HTR-8/SVneo (cell line): ENCODE measurements around the gene PIK3CA.
"Not testable (repeated sequence)": the region's sequence is repeated elsewhere in the genome, so short reads cannot be mapped to it uniquely, and the experiment has no call there.

ENCODE experiments used
- DNase-seq: peaks from one replicate; pipeline ENCODE4 v3.0.0; 2011; ENCODE audit warnings: low spot score, mixed read lengths; ENCODE audit not compliant: insufficient read length
- FAIRE-seq: peaks from 2 replicates; lab custom pipeline; 2011; peaks lifted over from hg19 to GRCh38; lab: Jason Lieb, UNC

The PIK3CA gene

GRCh38 chr3:179192542-179192941 is 44.4 kb downstream of the PIK3CA start:
- FAIRE-seq (no peak), DNase-seq (no peak)

- no peak for DNase-seq
- FAIRE-seq: no peak
Observed at GRCh38 chr3:179194931-179195330, 46.8 kb downstream of the PIK3CA start.

GRCh38 chr3:179196098-179196497 is 47.9 kb downstream of the PIK3CA start:
- DNase-seq (peak; percentile 51), FAIRE-seq (no peak)

GRCh38 chr3:179196700-179197099 is 48.5 kb downstream of the PIK3CA start:
- FAIRE-seq: no peak
- DNase-seq: no peak

GRCh38 chr3:179200790-179201189 is 52.6 kb downstream of the PIK3CA start:
- DNase-seq (no peak), FAIRE-seq (no peak)

GRCh38 chr3:179215550-179215949 is 67.4 kb downstream of the PIK3CA start:
- not testable (repeated sequence) for DNase-seq, FAIRE-seq

- FAIRE-seq, DNase-seq: not testable (repeated sequence)
Observed at GRCh38 chr3:179218213-179218612, 70.1 kb downstream of the PIK3CA start.

- FAIRE-seq (no peak), DNase-seq (no peak)
Observed at GRCh38 chr3:179223548-179223947, 75.4 kb downstream of the PIK3CA start.

- no peak for DNase-seq
- FAIRE-seq: no peak
Observed at GRCh38 chr3:179224584-179224983, 76.4 kb downstream of the PIK3CA start.

GRCh38 chr3:179227349-179227748 is 79.2 kb downstream of the PIK3CA start:
- no peak for DNase-seq
- no peak for FAIRE-seq

GRCh38 chr3:179229177-179229576 is 81.0 kb downstream of the PIK3CA start:
- no peak for DNase-seq
- FAIRE-seq: no peak

- DNase-seq (no peak), FAIRE-seq (no peak)
Observed at GRCh38 chr3:179233043-179233442, 84.9 kb downstream of the PIK3CA start.

GRCh38 chr3:179234199-179234598 is 86.0 kb downstream of the PIK3CA start:
- DNase-seq (no peak), FAIRE-seq (no peak)

GRCh38 chr3:179236669-179237301 is 88.6 kb downstream of the PIK3CA start:
- FAIRE-seq (no peak), DNase-seq (no peak)

- DNase-seq, FAIRE-seq: not testable (repeated sequence)
Observed at GRCh38 chr3:179240299-179240698, 92.1 kb downstream of the PIK3CA start.

GRCh38 chr3:179242859-179243258 is 94.7 kb downstream of the PIK3CA start:
- DNase-seq: not testable (repeated sequence)
- FAIRE-seq: peak; percentile 23

GRCh38 chr3:179244878-179245277 is 96.7 kb downstream of the PIK3CA start:
- DNase-seq: no peak
- no peak for FAIRE-seq

- no peak for DNase-seq
Observed at GRCh38 chr3:179247289-179248015, 99.3 kb downstream of the PIK3CA start.

GRCh38 chr3:179250803-179251476 is 102.8 kb downstream of the PIK3CA start, which contains the start of gene KCNMB3:
TSS of gene KCNMB3 (minus strand) at chr3:179251114. CDS start at chr3:179250990, 124 bp downstream.
- FAIRE-seq: no peak
- DNase-seq: no peak

More at GRCh38 chr3:179247289-179248015, 99.3 kb downstream of the PIK3CA start:
- FAIRE-seq: no peak

- FAIRE-seq: no peak
Observed at GRCh38 chr3:179256813-179257212, 108.7 kb downstream of the PIK3CA start.

GRCh38 chr3:179257742-179258141 is 109.6 kb downstream of the PIK3CA start:
- not testable (repeated sequence) for FAIRE-seq, DNase-seq

More at GRCh38 chr3:179256813-179257212, 108.7 kb downstream of the PIK3CA start:
- DNase-seq: no peak
